NCI-H345 treated with DMSO at 0.1 percent for 48 hours (cell line): Measurements from ENCODE around the gene MAOA.
"Not testable (repeated sequence)": the region's sequence is repeated elsewhere in the genome, so short reads cannot be mapped to it uniquely, and the experiment has no call there.

Experiments used
- DNase-seq: peaks from one replicate; lab custom pipeline; 2025; ENCODE audit not compliant: unreplicated experiment; lab: John Stamatoyannopoulos, UW

Gene MAOA

DNA sequence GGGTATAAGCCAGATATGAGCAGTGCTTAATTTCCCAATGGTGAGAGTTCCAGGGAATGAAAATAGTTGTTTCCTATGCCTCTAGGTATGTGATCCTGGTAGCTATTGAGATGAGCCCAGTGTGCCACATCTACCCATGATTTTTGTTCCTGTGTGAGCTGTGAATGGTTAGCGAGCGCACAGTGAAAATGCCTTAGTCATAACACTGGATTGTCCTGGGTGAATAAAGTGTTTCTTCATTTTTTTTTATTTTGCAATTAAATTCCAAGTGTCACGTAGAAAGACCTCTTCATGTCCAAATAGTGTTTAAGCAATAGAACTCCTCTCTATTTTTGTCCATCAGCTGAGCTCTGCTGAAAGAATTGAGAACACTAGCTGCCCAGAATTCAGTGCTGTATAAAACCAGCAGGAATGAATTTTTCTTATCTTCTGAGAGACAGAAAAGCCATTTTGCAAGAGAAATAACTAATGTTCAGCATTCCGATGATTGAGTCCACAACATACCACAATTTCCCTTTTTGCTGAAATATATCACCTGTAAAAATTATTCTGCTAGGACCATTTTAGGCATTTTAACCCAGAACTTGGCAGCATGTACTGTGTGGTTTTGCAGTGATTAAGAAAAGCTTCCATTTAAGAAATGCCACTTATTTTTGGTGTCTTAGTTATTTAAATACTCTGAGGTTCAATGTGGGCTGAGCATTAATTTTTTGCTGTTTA is 5.6 kb downstream of the MAOA start:
- no peak for DNase-seq

DNA sequence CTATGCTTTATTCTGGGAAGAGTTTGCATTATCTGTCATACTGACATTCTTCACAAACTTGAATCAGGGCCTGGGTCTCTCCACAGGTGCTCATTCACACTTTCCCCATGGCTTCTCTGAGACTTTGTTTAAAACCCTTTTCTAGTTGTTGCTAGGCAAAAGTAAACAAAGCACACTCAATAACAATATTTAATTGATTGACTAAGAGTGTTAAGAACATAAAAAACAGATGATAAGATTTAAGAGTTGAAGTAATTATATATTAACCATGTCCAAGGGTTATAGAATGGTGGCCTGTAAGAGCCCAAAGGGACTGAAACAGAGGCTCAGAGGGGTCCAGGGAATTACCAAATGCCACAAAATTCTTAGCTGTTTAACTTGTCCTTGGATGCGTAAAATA is 7.1 kb downstream of the MAOA start:
- no peak for DNase-seq

DNA sequence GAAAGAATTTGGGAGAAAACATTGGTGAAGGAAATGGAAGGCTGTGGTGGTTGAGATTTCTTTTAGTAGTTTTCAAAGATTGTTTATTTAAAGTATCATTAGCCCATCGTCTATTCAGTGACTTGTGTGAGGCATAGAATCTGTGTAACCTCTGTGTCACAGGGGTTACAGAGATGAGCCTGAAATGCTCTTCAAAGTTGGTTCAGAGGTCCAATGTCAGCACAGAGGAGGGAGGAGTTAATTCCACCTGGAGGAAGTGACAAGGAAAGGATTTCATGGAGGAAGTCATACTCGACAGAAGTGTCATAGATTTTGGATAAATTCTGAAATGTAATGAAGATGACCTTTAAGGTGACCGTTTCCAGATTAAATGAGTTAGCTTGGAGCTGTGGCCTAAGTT is 8.2 kb downstream of the MAOA start:
- DNase-seq, result no peak

DNA sequence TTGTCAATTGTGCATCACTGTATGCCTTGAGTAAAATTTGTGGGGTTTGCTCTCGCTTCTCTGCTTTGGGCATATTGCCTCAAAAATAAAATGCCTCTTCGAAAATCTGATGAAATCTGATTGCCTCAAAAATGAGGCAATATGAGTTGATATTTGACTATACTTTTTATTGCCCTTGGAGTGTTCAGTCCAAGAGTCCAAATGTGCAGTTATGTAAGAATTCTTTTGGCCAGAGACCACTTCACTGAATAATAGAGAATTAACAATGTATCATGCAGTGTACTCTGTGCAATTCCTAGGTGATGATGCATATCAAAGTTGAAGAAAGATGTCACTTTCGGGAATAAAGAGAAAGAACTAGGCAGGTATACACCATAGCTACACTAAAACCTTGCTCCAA is 8.6 kb downstream of the MAOA start:
- DNase-seq, result no peak

DNA sequence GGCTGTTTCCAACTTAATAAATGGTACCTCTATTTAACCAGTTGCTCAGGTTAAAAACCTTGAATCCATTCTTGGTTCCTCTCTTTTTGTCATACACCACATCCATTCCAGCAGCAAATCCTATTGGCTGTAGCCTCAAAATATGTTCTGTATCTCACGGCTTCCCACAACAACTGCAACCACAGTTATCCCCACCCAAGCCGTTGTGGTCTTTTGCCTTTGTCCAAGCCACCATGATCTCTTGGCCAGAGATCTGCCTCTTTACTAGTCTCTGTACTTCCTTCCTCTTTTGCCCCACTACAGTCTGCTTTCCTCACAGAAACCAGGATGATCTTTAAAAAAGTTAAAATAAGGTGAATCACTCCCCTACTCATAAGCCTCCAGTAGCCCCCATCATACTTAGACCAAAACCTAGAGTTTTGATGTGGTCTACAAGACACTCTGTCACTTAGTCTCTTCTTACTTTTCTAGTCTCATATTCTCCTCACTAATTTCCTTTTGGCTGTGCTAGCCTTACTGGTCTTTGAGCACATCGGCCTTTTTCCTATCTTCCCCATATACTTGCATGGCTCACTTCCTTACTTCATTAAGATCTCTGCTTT is 10.3 kb downstream of the MAOA start:
- no peak for DNase-seq

DNA sequence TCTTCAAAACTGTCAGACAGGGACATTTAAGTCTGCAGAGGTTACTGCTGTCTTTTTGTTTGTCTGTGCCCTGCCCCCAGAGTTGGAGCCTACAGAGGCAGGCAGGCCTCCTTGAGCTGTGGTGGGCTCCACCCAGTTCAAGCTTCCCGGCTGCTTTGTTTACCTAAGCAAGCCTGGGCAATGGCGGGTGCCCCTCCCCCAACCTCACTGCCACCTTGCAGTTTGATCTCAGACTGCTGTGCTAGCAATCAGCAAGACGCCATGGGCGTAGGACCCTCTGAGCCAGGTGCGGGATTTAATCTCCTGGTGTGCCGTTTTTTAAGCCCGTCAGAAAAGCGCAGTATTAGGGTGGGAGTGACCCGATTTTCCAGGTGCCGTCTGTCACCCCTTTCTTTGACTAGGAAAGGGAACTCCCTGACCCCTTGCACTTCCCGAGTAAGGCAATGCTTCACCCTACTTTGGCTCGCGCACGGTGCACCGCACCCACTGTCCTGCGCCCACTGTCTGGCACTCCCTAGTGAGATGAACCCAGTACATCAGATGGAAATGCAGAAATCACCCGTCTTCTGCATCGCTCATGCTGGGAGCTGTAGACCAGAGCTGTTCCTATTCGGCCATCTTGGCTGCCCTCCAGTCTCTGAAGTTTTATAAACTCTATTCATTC is 20.0 kb downstream of the MAOA start:
- not testable (repeated sequence) for DNase-seq

DNA sequence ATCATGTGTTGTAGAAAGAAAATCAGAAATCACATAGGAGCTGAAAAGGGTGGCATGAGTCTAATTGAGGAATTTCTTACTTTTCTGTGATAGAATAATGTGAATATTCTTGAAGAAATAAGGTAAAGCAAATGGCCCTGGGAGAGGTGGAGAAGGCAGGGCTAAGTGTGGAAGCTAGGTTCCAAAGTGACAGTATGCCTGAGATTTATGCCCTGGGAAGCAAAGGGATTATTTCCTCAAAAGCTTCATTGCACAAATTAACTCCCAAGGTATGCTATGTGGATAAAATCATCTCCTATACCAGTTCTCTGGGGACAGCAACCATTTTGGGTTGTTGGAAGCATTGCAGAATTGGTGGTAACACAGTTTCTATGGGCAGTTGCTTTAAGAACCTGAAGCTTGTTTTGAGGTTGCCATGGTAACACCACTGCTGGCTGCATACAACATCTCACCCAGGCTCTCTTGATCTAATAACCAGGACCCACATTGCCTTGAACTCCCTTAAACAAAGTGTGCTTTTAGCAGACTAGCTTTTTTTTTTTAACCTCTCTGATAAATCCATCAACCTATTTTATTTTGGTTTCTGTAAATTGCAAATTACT is 21.0 kb downstream of the MAOA start:
- DNase-seq, result no peak

DNA sequence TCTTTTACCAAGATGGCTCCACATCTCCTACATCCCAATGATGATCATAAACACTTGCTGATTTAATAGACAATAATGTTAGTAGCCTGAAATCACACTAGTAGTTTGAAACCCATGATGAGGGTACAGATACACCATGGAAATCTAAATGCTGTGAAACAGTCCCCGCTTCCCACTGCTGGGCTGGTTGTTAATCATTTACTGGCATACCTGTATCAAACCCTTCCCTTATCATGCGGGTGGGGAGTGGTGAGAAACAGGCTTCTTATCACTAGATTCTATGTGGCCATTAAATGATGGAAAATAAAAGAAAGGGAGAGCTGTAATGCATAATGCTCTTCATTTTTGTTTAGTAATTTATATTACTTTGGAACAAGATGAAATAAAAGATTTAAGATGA is 21.9 kb downstream of the MAOA start:
- no peak for DNase-seq

DNA sequence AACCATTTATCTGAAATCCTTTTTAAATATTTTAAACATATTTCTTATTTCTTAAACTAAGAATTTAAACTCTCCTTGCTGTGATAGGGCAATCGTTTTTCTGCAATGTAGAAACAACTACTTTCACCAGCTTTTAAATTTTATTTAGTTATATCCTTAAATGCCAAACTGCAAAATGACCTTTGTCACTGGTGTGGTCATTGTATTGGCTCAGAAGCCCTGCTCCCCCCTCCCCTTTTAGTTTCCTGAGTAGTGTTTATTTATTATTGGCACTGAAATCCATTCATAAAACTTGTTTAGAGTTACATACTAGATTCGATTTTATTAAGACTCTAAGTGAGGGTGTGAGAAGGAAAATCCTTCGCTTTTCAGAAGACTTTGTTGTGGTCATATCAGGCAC is 23.0 kb downstream of the MAOA start:
- DNase-seq, result no peak

DNA sequence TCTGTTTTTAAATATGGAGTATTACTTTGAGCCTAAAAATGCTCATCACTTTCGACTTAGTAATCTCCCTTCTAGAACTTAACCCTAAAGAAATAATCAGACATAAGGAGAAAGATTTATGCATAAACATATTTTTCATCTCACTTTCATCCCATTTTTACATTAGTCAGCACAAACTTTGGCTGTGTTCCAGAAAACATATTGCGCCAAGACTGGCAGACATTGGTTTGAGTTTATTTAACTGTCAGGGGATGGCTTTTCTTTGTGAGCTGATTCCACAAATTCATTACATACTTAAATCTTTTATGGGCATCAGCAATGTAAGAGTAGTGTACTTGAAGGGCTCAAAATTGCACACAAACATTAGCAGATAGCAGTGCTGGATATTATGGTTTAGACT is 23.7 kb downstream of the MAOA start:
- no peak for DNase-seq

DNA sequence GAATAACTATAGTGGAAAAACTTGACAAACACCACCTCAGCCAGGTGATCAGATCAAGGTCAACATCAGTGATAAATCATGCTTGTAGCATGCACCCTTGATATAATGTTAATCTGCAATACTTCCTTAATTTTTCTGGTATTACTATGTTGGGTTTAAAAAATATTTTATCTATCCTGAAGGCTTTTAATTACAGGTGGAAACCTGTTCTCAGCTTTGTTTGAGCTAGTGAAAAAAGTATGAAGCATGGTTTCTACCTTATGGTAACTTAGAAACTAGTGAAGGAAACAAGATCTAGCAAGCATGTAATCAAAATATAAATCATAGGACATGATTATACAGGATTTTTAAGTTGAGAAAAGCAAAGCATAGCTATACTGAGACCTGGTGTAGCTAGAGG is 26.6 kb downstream of the MAOA start:
- DNase-seq, result no peak

DNA sequence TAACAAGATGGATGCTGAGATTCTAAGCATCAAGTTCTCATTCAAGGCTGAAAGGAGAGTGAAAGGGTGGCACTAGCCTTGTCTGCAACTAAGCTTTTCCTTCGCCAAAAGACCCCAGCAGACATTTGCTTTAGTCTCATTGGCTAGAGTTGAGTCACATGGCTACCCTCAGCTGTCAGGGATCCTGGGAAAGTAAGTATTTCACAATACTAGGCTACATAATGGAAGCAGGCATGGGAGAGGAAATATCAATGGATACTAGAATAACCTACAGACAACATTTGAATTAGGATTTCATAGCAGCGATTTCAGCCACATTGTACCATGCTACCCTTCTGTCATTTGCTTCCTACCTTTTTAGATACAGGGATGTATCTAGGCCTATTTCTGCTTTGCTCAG is 29.1 kb downstream of the MAOA start:
- no peak for DNase-seq

DNA sequence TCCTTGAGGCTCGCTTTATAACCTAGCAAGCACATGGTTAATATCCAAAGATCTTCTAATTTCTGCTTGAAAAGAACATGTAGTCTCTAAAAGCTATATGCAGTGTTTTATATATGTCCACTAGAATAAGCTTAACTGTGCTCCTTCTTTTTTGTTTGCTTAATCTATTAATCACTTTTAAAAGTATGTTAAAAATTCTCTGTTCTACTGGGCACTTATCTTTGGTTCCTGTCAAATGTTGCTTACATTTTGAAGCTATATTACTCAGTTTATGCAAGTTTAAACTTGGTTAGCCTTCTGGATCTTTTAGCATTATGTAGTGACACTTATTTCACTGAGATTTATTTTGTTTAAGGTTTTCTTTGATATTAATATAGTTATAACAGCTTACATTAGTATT is 32.5 kb downstream of the MAOA start:
- no peak for DNase-seq

DNA sequence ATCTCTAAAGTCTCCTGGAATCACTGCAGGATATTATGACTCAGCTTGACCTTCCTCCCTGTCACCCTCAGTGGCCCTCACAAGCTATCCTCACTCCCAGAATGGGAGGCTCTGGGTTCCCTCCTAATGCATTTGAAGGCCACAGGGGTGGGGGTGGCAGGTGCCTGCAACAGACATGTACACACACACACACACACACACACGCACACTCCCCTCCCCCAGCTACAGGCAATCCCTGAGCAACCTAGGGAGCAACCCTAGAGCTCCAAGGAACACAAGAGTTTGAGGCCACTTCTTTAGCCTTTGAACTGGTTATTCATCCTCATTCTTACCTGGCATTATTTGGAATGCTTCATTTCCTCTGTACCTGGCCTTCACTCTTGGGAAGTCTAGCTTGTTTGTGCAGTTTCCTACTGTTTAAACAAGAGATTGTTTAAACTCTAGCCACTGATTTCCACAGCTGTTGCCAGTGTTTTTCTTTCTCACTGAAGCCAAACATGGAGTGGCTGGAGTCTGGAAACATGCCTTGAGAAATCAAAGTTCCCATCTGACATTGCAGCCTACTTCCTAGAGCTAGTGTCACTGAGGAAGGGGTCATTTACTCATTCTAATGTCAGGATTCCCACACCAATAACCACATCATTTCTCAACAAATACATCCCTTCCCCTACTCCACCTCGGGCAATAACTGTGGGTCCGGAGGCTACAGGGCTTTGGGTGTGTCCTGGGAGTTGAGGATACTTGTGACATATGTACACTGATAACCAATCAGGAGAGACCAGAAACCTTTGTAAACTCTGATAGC is 37.7 kb downstream of the MAOA start:
- DNase-seq, result no peak

DNA sequence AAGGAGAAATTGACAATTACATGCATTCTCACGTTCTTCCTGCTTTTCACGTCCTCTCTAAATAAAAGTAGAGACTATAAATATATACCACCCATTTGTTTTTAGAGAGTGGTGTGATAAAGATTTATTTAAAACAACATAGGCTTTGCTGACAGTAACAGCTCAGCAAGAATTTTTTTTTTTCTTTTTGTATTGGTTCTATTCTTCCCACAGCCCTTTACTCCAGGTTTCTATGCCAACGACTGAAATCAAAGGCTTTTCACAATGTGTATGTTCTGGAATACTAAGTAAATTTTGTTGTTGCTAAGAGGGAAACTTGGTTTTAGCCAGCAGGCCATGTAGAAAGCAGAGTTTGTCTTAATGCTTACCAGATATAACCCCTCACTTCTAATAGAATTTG is 43.4 kb downstream of the MAOA start:
- DNase-seq, result no peak

DNA sequence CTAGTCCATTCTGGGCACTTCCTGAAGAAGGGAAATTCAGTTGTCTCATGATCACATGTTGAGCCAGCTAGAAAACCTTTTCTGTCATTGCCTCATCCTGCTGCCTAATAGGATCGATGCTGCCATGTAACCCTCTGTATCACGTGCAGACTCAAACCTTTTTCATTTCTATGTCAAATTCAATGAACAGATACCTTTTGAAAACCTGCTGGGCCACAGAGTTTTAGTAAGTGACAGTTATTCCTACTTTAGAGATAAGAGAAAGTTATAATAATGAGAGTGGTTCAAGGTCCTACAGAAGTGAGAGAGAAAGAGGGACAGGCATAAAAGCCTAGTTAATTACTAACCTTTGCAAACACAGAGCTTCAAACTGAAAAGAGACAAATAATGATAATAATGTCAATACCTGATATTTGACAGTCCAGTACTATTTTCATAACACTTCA is 46.0 kb downstream of the MAOA start:
- DNase-seq, result no peak

DNA sequence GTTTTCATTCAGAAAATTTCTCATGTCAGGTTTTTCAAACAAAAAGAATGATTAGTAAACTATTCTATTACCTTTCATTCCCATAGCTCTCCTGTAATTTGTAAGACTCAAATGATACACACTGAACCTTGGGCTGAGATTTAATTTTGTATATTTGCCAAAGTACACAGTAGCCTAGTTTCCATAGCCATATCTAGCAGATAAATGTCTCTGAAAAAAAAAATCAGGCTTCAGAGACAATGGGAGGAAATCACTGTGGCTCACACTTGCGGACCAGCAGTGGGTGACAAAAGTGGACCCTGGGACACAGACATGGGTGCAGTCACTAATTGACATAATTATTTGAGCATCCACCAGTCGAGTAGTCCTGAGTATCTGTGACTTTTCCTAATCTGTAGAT is 46.6 kb downstream of the MAOA start:
- no peak for DNase-seq

DNA sequence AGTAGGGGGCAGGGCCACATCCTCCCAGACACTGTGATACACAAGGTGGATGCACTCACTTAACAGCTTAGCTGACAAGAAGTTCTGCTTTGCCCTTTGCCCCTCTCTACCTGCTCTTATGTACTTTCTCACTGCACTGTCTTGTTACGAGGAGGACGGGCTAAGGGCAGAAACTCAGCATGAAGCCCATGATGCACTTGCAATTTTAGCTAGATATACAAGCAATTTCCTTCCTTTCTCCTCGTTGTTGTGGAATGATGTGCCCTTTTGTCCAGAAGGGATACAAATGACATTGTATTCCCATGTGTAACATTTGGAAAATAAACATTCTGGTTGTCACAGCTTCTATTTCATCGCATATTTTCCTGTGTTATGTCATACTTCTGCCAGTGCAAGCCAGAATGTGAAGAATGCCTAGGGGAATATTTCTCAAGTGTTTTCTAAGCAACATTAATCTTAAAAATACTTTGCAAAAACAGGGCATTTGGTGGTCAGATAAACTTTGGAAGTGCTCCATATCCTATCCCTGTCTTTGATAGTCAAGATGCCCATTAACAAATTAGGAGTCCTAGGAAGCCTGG is 47.2 kb downstream of the MAOA start:
- no peak for DNase-seq

DNA sequence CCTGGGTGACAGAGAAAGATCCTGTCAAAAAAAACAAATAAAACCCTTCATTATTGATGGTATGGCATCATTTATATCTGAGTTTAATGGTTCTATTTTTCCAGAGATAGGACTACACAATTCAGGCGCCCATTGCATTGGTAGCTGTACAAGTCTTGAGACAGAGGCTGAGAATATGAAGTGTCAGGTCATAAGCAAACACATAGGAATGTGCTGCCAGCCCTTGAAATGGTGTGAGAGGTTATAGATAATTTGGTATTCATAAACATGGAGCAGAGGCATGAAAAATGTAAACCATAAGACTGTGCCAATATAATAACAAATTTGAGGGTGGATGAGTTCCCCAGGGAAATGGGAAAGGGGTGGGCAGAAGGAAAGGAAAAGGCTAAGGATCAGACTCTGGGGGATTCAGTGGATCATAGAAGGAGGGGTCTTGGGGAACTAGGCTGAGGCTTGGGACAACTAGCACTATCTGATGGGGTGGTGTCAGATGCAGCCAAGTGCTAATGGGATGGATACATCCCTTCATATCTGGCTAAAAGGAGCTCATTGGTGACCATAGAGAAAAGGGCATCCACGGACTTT is 50.8 kb downstream of the MAOA start:
- no peak for DNase-seq

DNA sequence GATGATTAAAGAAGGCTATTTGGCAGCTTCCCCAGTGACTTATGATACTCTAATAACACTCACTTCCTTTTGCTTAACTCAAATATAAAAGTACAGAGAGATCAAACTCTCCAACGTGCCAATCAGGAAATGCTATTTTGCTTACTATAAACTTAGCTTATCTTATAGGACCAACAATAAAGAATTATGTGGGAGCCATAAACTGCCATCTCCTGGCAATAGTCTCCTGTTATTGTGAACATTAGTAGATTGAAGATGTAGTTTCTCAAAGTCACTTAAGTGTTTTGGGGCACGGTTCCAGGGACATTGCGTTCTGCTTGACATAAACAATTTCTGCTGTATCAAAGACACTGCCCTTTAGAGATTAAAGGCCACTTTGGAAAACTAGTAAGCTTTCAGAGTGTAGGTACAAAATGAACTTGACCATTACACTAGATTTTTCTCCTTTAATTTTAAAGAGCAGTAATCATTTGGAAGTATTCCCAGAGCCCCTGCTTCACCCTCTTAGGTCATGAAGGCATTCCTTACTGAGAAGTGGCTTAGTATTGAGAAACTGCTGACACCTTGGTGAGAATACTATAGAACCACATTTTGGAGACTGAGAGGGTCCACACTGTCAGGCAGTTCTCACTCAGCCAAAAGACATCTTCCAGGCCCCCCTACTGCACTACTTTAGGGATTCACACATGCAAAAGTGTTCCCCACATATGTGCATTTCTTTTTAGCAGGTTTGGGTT is 51.9 kb downstream of the MAOA start:
- DNase-seq, result no peak
